ENCODE data around the gene OR5H2.
"Not testable (repeated sequence)": the region's sequence is repeated elsewhere in the genome, so short reads cannot be mapped to it uniquely, and the experiment has no call there.

OR5H2 gene

GRCh38 chr3:98282205-98282604, at the start of gene OR5H2:
Gene OR5H2 (plus strand): TSS chr3:98282505. CDS start chr3:98282903, 398 bp downstream.
- DNase-seq (ENCODE audit: low read depth in 2 of 2, low spot score in 1 of 2) = no peak

GRCh38 chr3:98233468-98233867, 48.8 kb upstream of the OR5H2 start:
- no peak for DNase-seq (ENCODE audit: low read depth in 2 of 2, low spot score in 1 of 2)

- no peak for DNase-seq (ENCODE audit: low read depth in 2 of 2, low spot score in 1 of 2)
Measured at GRCh38 chr3:98240131-98240530, 42.2 kb upstream of the OR5H2 start.

GRCh38 chr3:98242155-98242554, 40.1 kb upstream of the OR5H2 start:
- no peak for DNase-seq (ENCODE audit: low read depth in 2 of 2, low spot score in 1 of 2)

GRCh38 chr3:98243843-98244242, 38.5 kb upstream of the OR5H2 start:
- DNase-seq (ENCODE audit: low read depth in 2 of 2, low spot score in 1 of 2) = no peak

GRCh38 chr3:98246142-98246541, 36.2 kb upstream of the OR5H2 start:
- no peak for DNase-seq (ENCODE audit: low read depth in 2 of 2, low spot score in 1 of 2)

- DNase-seq (ENCODE audit: low read depth in 2 of 2, low spot score in 1 of 2) = not testable (repeated sequence)
Measured at GRCh38 chr3:98256026-98256425, 26.3 kb upstream of the OR5H2 start.

- no peak for DNase-seq (ENCODE audit: low read depth in 2 of 2, low spot score in 1 of 2)
Measured at GRCh38 chr3:98259707-98260106, 22.6 kb upstream of the OR5H2 start.

- no peak for DNase-seq (ENCODE audit: low read depth in 2 of 2, low spot score in 1 of 2)
Measured at GRCh38 chr3:98262046-98262445, 20.3 kb upstream of the OR5H2 start.

- no peak for DNase-seq (ENCODE audit: low read depth in 2 of 2, low spot score in 1 of 2)
Measured at GRCh38 chr3:98263944-98264343, 18.4 kb upstream of the OR5H2 start, which contains the start of gene OR5H6. Gene OR5H6 (plus strand): TSS chr3:98264244. CDS start chr3:98264333, 89 bp downstream.

- DNase-seq (ENCODE audit: low read depth in 2 of 2, low spot score in 1 of 2) = no peak
Measured at GRCh38 chr3:98269846-98270245, 12.5 kb upstream of the OR5H2 start.

- no peak for DNase-seq (ENCODE audit: low read depth in 2 of 2, low spot score in 1 of 2)
Measured at GRCh38 chr3:98272126-98272525, 10.2 kb upstream of the OR5H2 start.

- no peak for DNase-seq (ENCODE audit: low read depth in 2 of 2, low spot score in 1 of 2)
Measured at GRCh38 chr3:98274914-98275313, 7.4 kb upstream of the OR5H2 start.

- no peak for DNase-seq (ENCODE audit: low read depth in 2 of 2, low spot score in 1 of 2)
Measured at GRCh38 chr3:98290916-98291315, 8.6 kb downstream of the OR5H2 start.

- DNase-seq (ENCODE audit: low read depth in 2 of 2, low spot score in 1 of 2) = no peak
Measured at GRCh38 chr3:98291332-98291957, 9.1 kb downstream of the OR5H2 start.

GRCh38 chr3:98322101-98322500, 39.8 kb downstream of the OR5H2 start:
- DNase-seq (ENCODE audit: low read depth in 2 of 2, low spot score in 1 of 2) = no peak

- no peak for DNase-seq (ENCODE audit: low read depth in 2 of 2, low spot score in 1 of 2)
Measured at GRCh38 chr3:98322686-98323085, 40.4 kb downstream of the OR5H2 start.

- no peak for DNase-seq (ENCODE audit: low read depth in 2 of 2, low spot score in 1 of 2)
Measured at GRCh38 chr3:98323425-98323824, 41.1 kb downstream of the OR5H2 start.

- DNase-seq (ENCODE audit: low read depth in 2 of 2, low spot score in 1 of 2) = no peak
Measured at GRCh38 chr3:98325055-98325454, 42.8 kb downstream of the OR5H2 start.

- no peak for DNase-seq (ENCODE audit: low read depth in 2 of 2, low spot score in 1 of 2)
Measured at GRCh38 chr3:98326105-98326893, 44.0 kb downstream of the OR5H2 start.

- no peak for DNase-seq (ENCODE audit: low read depth in 2 of 2, low spot score in 1 of 2)
Measured at GRCh38 chr3:98326945-98327344, 44.6 kb downstream of the OR5H2 start.

- no peak for DNase-seq (ENCODE audit: low read depth in 2 of 2, low spot score in 1 of 2)
Measured at GRCh38 chr3:98328933-98329332, 46.6 kb downstream of the OR5H2 start.
